ENCODE data around the gene WBP2NL.

The WBP2NL gene

DNA sequence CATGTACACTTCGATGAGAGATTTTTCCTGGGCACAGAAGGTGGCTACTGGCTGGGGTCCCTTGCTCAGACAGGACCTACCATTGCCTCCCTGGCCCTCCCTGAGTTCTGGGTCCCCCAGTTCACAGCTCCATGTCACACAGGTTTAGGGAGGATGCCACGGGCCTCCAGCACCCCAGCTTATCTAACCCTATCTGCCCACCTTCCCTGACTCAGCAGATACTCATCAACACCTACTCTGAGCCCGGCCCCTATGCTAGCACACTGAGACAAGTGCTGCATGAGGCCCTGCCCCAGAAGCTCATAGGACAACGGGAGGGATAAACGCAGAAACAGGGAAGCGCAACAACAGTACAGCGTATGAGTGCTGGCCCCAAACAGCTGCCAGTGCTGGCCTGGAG is 62.5 kb downstream of the WBP2NL start:
- TF ChIP-seq POLR2AphosphoS5 (IDR thresholded peaks at IDR 0.05; ENCODE audit: low read depth, low read length), result no peak
- TF ChIP-seq TAF1 (IDR thresholded peaks at IDR 0.05; ENCODE audit: borderline replicate concordance, insufficient read depth, low read length), result no peak
- no peak for TF ChIP-seq FOXP2 (optimal IDR thresholded peaks at IDR 0.05; ENCODE audit: borderline replicate concordance, extremely low read depth, extremely low read length, insufficient read depth)

DNA sequence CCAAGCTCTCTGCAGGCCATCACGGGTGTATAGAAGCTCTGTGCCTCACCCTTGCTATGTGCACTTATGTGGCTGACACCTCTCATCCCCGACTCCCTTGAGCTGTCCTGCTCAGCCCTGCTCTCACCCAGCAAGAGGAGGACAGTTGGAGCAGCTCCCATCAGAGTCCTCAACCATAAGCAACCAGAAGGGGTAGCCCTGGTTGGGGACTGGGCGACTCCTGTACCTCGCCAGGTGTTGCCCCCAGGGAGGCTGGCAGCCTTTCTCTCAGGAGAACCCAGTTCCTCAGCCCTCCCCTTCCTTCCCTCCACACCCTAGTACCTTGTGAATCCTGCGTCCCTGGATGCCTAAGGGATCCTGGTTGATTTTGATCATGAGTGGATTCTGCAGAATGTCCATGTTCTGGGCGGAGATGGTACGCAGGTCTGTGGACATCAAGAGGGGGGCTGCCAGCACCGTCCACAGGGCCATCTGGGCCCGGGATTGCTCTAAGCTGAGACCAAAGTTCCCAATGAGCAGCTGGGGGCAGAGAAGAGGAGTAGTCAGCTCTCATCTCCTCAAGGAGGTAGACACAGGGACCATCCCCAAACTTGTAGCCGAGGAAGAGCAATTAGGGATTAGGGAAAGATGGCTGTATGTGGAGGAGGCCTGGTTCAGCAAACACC is 64.0 kb downstream of the WBP2NL start:
- TF ChIP-seq, protein P1, sequence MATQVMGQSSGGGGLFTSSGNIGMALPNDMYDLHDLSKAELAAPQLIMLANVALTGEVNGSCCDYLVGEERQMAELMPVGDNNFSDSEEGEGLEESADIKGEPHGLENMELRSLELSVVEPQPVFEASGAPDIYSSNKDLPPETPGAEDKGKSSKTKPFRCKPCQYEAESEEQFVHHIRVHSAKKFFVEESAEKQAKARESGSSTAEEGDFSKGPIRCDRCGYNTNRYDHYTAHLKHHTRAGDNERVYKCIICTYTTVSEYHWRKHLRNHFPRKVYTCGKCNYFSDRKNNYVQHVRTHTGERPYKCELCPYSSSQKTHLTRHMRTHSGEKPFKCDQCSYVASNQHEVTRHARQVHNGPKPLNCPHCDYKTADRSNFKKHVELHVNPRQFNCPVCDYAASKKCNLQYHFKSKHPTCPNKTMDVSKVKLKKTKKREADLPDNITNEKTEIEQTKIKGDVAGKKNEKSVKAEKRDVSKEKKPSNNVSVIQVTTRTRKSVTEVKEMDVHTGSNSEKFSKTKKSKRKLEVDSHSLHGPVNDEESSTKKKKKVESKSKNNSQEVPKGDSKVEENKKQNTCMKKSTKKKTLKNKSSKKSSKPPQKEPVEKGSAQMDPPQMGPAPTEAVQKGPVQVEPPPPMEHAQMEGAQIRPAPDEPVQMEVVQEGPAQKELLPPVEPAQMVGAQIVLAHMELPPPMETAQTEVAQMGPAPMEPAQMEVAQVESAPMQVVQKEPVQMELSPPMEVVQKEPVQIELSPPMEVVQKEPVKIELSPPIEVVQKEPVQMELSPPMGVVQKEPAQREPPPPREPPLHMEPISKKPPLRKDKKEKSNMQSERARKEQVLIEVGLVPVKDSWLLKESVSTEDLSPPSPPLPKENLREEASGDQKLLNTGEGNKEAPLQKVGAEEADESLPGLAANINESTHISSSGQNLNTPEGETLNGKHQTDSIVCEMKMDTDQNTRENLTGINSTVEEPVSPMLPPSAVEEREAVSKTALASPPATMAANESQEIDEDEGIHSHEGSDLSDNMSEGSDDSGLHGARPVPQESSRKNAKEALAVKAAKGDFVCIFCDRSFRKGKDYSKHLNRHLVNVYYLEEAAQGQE (IDR thresholded peaks at IDR 0.05; ENCODE audit: insufficient read depth in 1 of 2, low read depth in 2 of 2, low read length in 2 of 2), result no peak
- TF ChIP-seq FOXP2 (optimal IDR thresholded peaks at IDR 0.05; ENCODE audit: borderline replicate concordance, extremely low read depth, extremely low read length, insufficient read depth) (no peak), TAF1 (IDR thresholded peaks at IDR 0.05; ENCODE audit: borderline replicate concordance, insufficient read depth, low read length) (no peak)

DNA sequence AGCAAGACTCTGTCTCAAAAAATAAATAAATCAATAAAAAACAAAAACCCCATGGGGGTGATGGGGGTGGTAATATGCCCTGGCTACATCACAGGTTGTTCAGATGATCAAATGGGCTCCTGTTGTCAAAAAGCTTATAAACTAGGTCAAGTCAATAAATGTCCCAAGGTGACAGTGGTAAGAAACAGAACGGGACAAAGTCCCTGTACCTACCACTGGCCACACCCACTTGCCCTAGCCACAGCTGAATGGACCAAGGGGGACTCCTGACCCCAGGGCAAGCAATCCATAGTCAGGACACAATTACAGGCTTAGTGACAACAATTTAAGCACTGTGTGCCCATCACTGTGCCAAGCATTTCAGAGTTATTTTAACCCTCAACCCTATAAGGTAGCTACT is 66.0 kb downstream of the WBP2NL start:
- TF ChIP-seq TAF1 (IDR thresholded peaks at IDR 0.05; ENCODE audit: borderline replicate concordance, insufficient read depth, low read length) (no peak), FOXP2 (optimal IDR thresholded peaks at IDR 0.05; ENCODE audit: borderline replicate concordance, extremely low read depth, extremely low read length, insufficient read depth) (no peak), POLR2AphosphoS5 (IDR thresholded peaks at IDR 0.05; ENCODE audit: low read depth, low read length) (no peak), SIN3A (IDR thresholded peaks at IDR 0.05; ENCODE audit: borderline replicate concordance, insufficient read depth, low read length) (no peak)
- TF ChIP-seq, protein P1 (IDR thresholded peaks at IDR 0.05; ENCODE audit: insufficient read depth in 1 of 2, low read depth in 2 of 2, low read length in 2 of 2), result no peak

DNA sequence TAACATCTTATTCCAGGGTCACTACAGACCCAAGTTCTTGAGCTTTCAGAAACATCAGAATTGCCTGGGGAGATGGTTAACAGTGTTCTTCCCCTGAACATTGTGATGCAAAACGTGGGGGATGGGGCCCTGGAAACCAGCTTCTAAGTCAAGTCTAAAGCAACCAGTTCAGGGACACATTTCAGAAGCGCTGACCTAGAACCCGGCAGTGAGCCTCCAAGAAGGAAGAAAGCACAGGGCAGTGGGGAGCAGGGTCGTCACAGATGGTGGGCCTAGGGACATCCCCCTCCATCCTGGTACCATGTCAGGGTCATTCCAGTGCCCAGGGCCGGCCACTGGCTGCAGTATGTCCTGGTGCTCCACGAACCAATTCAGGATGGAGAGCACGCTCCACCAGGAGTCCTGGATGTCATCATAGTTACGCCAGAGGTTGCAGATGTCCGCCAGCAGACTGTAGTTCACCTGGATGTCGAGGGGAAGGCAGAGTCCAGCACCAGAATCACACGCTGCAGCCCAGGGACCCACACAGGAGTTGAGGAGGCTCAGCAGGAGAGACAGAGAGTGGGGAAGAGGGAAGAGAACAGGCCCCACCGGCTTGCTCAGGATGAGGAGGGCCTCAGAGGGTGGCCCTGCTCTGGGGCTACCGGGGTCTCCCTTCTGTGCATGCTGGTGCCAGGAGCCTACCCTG is 67.0 kb downstream of the WBP2NL start:
- TF ChIP-seq POLR2AphosphoS5 (IDR thresholded peaks at IDR 0.05; ENCODE audit: low read depth, low read length) (no peak), TAF1 (IDR thresholded peaks at IDR 0.05; ENCODE audit: borderline replicate concordance, insufficient read depth, low read length) (no peak)

DNA sequence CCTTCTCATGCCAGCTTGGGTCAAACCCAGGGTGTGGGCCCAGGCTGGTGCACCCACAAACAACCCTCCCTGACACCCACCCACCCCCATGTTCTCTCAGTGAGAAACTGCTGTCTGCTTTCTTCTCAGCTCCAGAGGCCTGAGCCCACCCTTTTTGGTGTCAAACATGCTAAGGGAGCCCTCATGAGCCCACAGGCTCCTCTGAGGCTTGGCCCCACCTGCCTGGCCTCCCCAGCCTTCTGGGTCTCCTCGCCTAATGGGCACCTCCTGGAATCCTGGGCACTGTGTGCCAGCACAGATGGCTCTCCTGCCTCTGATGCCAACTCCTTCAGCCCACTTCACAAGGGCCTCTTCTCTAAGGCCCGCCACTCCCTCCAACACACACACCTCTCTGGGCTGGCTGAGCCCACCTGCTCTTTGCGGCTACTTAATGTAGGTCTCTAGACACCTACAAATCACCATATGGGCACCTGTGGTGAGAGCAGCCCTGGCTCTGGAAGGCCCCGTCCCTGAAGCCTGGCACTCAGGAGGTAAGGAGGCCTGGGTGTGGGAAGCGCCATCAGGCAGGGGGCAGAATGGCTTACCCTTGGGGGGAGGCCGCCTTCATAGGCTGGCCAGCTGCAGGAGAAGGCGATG is 67.7 kb downstream of the WBP2NL start:
- TF ChIP-seq SIN3A (IDR thresholded peaks at IDR 0.05; ENCODE audit: borderline replicate concordance, insufficient read depth, low read length) (no peak), POLR2AphosphoS5 (IDR thresholded peaks at IDR 0.05; ENCODE audit: low read depth, low read length) (no peak), FOXP2 (optimal IDR thresholded peaks at IDR 0.05; ENCODE audit: borderline replicate concordance, extremely low read depth, extremely low read length, insufficient read depth) (no peak), TAF1 (IDR thresholded peaks at IDR 0.05; ENCODE audit: borderline replicate concordance, insufficient read depth, low read length) (no peak)
- TF ChIP-seq, protein P1 (IDR thresholded peaks at IDR 0.05; ENCODE audit: insufficient read depth in 1 of 2, low read depth in 2 of 2, low read length in 2 of 2), result no peak

DNA sequence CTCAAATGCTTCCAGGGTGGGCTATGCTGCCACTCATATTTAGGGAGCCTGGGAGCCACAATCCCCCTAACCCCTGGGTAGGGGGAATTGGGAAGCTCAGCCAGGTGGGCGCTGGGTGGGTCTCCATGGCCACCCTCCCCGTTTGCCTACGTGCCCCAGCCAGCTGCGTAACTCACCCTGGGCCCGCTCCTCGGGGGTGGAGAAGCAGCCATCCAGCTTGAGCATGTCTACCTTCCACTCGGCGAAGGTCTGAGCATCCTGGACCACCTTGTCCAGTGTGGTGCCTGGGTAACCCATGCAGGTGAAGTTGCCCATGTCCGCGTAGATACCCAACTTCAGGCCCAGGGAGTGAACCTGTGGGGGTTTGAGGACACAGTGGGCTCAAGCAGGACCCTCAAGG is 68.3 kb downstream of the WBP2NL start:
- no peak for TF ChIP-seq FOXP2 (optimal IDR thresholded peaks at IDR 0.05; ENCODE audit: borderline replicate concordance, extremely low read depth, extremely low read length, insufficient read depth)
- TF ChIP-seq, protein P1 (IDR thresholded peaks at IDR 0.05; ENCODE audit: insufficient read depth in 1 of 2, low read depth in 2 of 2, low read length in 2 of 2), result no peak
- no peak for TF ChIP-seq SIN3A (IDR thresholded peaks at IDR 0.05; ENCODE audit: borderline replicate concordance, insufficient read depth, low read length)
- TF ChIP-seq POLR2AphosphoS5 (IDR thresholded peaks at IDR 0.05; ENCODE audit: low read depth, low read length), result no peak
- TF ChIP-seq TAF1 (IDR thresholded peaks at IDR 0.05; ENCODE audit: borderline replicate concordance, insufficient read depth, low read length), result no peak

Measured in PFSK-1 (cell line).